Measurements from ENCODE around the gene MEPCE. TPM values are rescaled to one million over a fixed set of nuclear protein-coding genes. Genes with fewer than 3 reads are reported as not detected.
A peak's percentile ranks its signal among the peaks of the same experiment; 100 is the strongest.

MEPCE gene
- total and polyA plus RNA-seq, 2 of the 8 experiments (the other 6 are each of a cell fraction or from before 2014, with no cell fraction given) = 22.8 to 48.8 TPM

DNA sequence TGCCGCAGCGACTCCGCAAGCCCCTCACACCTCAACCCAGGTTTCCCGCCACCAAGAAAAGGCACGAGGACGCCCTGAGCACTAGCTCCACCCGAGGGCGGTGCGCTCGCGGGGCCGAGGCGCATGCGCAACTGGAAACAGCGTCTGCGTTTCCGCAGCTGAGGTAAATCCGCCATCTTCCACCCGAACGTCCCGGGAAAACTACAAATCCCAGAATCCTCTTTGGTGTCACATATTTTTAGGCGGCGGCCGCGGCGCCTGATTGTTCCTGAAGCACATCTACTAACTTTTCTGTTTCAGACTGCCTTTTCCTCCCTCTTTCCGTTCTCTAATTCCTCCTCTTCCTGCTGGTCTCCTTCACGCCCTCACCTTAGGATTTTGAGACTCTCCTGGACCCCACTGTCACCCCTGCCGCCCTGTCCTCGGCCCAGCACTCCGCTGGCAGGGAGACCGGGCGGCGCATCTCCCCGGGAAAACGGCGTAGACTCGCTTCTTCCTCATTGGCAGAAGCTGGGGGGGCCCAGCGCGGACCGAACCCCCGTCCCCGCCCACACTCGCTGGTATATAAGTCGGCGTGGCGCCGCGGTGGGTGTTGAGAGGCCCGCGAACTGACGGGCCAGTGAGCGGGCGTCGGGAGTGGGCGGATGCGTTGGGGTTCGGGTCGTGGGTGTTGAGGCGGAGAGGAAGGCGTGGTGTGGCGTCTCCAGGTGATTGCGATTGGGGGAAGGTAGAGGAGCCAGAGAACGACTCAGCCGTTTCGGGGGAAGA, 1.2 kb upstream of the MEPCE start, which contains the start of gene ZCWPW1:
Gene ZCWPW1 (minus strand): TSS at position 505 of the 768 bp plus-strand sequence. CDS start 8,054 bp downstream, outside the sequence.
- peak within 1 kb of the TSS; percentile 73 to 85 (median 80) for H3K4me3 ChIP-seq (ENCODE audit: extremely low read depth in 1 of 4, insufficient read depth in 2 of 4, low read depth in 3 of 4, low read length in 4 of 4)
- H3K56ac ChIP-seq (replicated peaks; ENCODE audit: insufficient read length, low read depth, low read length) = peak within 1 kb of the TSS; percentile 99
- H3K79me2 ChIP-seq (ENCODE audit: control insufficient read depth in 1 of 2, insufficient read depth in 2 of 2, low read length in 2 of 2) = peaks cover 0 to 30% of the 10 kb centered on the region in 2 experiments; a peak in 3 of 4 replicates
- H3K4me2 ChIP-seq (ENCODE audit: insufficient read depth in 1 of 2, low read depth in 2 of 2, low read length in 2 of 2) = peak within 1 kb of the TSS; percentile 84 to 88
- H3K9ac ChIP-seq (replicated peaks in 1 of 4; ENCODE audit: extremely low read depth in 1 of 4, low read depth in 3 of 4, low read length in 3 of 4) = peak within 1 kb of the TSS; percentile 78 to 97 (median 90)
- H3K36me3 ChIP-seq (ENCODE audit: control insufficient read depth in 2 of 4, insufficient read depth in 4 of 4, low read length in 3 of 4) = peaks cover 2 to 26% (median 7%) of the 10 kb centered on the region in 4 experiments; a peak in 5 of 8 replicates
- H4K5ac ChIP-seq (ENCODE audit: insufficient read length, low read depth, low read length) = peak within 1 kb of the TSS; percentile 97
- H3K18ac ChIP-seq (ENCODE audit: extremely low read depth, low read length) = peak within 1 kb of the TSS; percentile 99
- peak within 1 kb of the TSS; percentile 97 for H3K4ac ChIP-seq (replicated peaks; ENCODE audit: insufficient read length, low read depth, low read length)
- ChIA-PET POLR2A (ENCODE audit: partially characterized antibody) (interaction anchor here (0.5 to 4.2 kb wide), 63 partner anchors 9 to 429 kb away, joined by 3 to 81 read pairs (median 5); partner anchors contain the start of genes ACTL6B, AP4M1, GAL3ST4 and MBLAC1), CTCF (ENCODE audit: partially characterized antibody) (interaction anchor here (1.0 to 1.7 kb wide), 6 partner anchors 9 to 156 kb away, joined by 3 to 4 read pairs (median 3); no protein-coding TSS in a partner anchor)
- H3K23ac ChIP-seq (ENCODE audit: insufficient read length) = no peak within 1 kb of the TSS
- DNase-seq (ENCODE audit: low read depth in 1 of 2, low spot score in 2 of 2) = peak; percentile 90 to 96
- H3K4me1 ChIP-seq (replicated peaks in 1 of 4; ENCODE audit: control insufficient read depth in 3 of 4, insufficient read depth in 4 of 4, low read length in 3 of 4) = peaks cover 0 to 16% (median 8%) of the 10 kb centered on the region in 4 experiments; a peak in 6 of 7 replicates
- peaks cover 2% of the 10 kb centered on the region for H3K79me1 ChIP-seq (ENCODE audit: low read depth, low read length)
- H4K20me1 ChIP-seq (replicated peaks in 1 of 2; ENCODE audit: control insufficient read depth in 1 of 2, insufficient read depth in 2 of 2, low read length in 2 of 2) = peaks cover 5 to 8% of the 10 kb centered on the region in 2 experiments
- peak within 1 kb of the TSS; percentile 96 for H3K27ac ChIP-seq (ENCODE audit: low read depth, low read length)
- no peak within 1 kb of the TSS for H3K14ac ChIP-seq (ENCODE audit: insufficient read length)
- peak within 1 kb of the TSS; percentile 88; the same call in 1 of the 2 replicates for H2BK15ac ChIP-seq (ENCODE audit: low read length)
- FAIRE-seq = peak; percentile 57
- peak within 1 kb of the TSS; percentile 93 for H2BK120ac ChIP-seq (replicated peaks; ENCODE audit: low read depth, low read length)
- 3% methylated on average over 43 of the region's 66 CpGs; no CpG with 5 or more reads in 1 of the 2 experiments for WGBS, 2 experiments (ENCODE audit: extremely low coverage in 1 of 2, insufficient coverage in 1 of 2, insufficient read length in 1 of 2, insufficient replicate concordance in 2 of 2, low coverage in 1 of 2, low lambda C conversion rate in 2 of 2, missing lambda C conversion rate in 1 of 2)
- peaks cover 0 to 6% of the 10 kb centered on the region in 2 experiments; a peak in 1 of 4 replicates for H3K9me3 ChIP-seq (ENCODE audit: insufficient read depth in 2 of 2, low read depth in 1 of 2, low read length in 1 of 2)
- H2AK5ac ChIP-seq (ENCODE audit: low read depth, low read length) = peak within 1 kb of the TSS; percentile 83; the same call in 1 of the 2 replicates
- H2BK12ac ChIP-seq (ENCODE audit: low read depth, low read length) = peak within 1 kb of the TSS; percentile 100
- peaks cover 8% of the 10 kb centered on the region; the same call in 1 of the 2 replicates for H3K23me2 ChIP-seq (ENCODE audit: low read depth, low read length)
- peak within 1 kb of the TSS; percentile 98 for H4K91ac ChIP-seq (replicated peaks; ENCODE audit: insufficient read length, low read length)
- H3K27me3 ChIP-seq (replicated peaks in 1 of 4; ENCODE audit: control insufficient read depth in 3 of 4, extremely low read depth in 1 of 4, insufficient read depth in 3 of 4, low read length in 3 of 4) = peaks cover 0 to 6% (median 6%) of the 10 kb centered on the region in 4 experiments; a peak in 4 of 7 replicates
- H2BK5ac ChIP-seq (ENCODE audit: low read depth, low read length) = peak within 1 kb of the TSS; percentile 99
- 0 out of 2 replicates have a peak within 1 kb of the TSS, but pooled peaks have one; percentile 47 for H2AFZ ChIP-seq (ENCODE audit: low read length)
- H2BK20ac ChIP-seq (ENCODE audit: low read length) = no peak within 1 kb of the TSS
- H4K8ac ChIP-seq (ENCODE audit: extremely low read depth, insufficient read depth, low read length) = peak within 1 kb of the TSS; percentile 98
- peak; percentile 93 for TF ChIP-seq PHF8 (conservative IDR thresholded peaks at IDR 0.05; ENCODE audit: low read depth, low read length)
- TF ChIP-seq JUN (IDR thresholded peaks at IDR 0.05; ENCODE audit: low read depth, low read length) = 0 out of 2 replicates have a peak, but pooled peaks have one; percentile 15
- TF ChIP-seq RNF2 (IDR thresholded peaks at IDR 0.05; ENCODE audit: borderline replicate concordance, low read depth, low read length, missing control alignments, poor library complexity, severe bottlenecking) = no peak
- TF ChIP-seq, protein P1, sequence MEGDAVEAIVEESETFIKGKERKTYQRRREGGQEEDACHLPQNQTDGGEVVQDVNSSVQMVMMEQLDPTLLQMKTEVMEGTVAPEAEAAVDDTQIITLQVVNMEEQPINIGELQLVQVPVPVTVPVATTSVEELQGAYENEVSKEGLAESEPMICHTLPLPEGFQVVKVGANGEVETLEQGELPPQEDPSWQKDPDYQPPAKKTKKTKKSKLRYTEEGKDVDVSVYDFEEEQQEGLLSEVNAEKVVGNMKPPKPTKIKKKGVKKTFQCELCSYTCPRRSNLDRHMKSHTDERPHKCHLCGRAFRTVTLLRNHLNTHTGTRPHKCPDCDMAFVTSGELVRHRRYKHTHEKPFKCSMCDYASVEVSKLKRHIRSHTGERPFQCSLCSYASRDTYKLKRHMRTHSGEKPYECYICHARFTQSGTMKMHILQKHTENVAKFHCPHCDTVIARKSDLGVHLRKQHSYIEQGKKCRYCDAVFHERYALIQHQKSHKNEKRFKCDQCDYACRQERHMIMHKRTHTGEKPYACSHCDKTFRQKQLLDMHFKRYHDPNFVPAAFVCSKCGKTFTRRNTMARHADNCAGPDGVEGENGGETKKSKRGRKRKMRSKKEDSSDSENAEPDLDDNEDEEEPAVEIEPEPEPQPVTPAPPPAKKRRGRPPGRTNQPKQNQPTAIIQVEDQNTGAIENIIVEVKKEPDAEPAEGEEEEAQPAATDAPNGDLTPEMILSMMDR (IDR thresholded peaks at IDR 0.05; ENCODE audit: control extremely low read depth in 1 of 3, insufficient read depth in 1 of 3, low read depth in 1 of 3, low read length in 3 of 3) = 0 out of 4 replicates have a peak, but pooled peaks of 1 of the 3 experiments have one; percentile 6
- TF ChIP-seq SUZ12 (IDR thresholded peaks at IDR 0.05; ENCODE audit: low read length) = no peak
- peak in 1 of 2 experiments; percentile 86; a peak in 2 of 3 replicates for TF ChIP-seq POLR2A (IDR thresholded peaks at IDR 0.05; ENCODE audit: control extremely low read depth in 1 of 2, low read depth in 2 of 2, low read length in 2 of 2)
- peak; percentile 92; the same call in 1 of the 2 replicates for TF ChIP-seq SP4 (IDR thresholded peaks at IDR 0.05; ENCODE audit: low read length)

All from H1 (cell line).